Activated T-helper 1 cell treated with Interleukin-2 at 50 U/mL for 16 hours (primary cell): Measurements from ENCODE around the gene ODF2.
"Not testable (repeated sequence)": the region's sequence is repeated elsewhere in the genome, so short reads cannot be mapped to it uniquely, and the experiment has no call there.

ENCODE experiments used
- DNase-seq: peaks from one replicate; pipeline ENCODE4 v3.0.0-alpha.2; 2020; ENCODE audit warnings: low read depth

The ODF2 gene

GRCh38 chr9:128484686-128485413 is 29.0 kb downstream of the ODF2 start:
- no peak for DNase-seq

- DNase-seq, result no peak
Observed at GRCh38 chr9:128485414-128485855, 29.6 kb downstream of the ODF2 start.

GRCh38 chr9:128486201-128486600 is 30.4 kb downstream of the ODF2 start:
- no peak for DNase-seq

GRCh38 chr9:128493424-128493823 is 37.6 kb downstream of the ODF2 start:
- no peak for DNase-seq

- DNase-seq, result no peak
Observed at GRCh38 chr9:128494108-128494745, 38.4 kb downstream of the ODF2 start.

GRCh38 chr9:128494746-128495129 is 38.9 kb downstream of the ODF2 start:
- no peak for DNase-seq

- DNase-seq, result no peak
Observed at GRCh38 chr9:128495296-128495695, 39.5 kb downstream of the ODF2 start.

GRCh38 chr9:128495804-128496417 is 40.1 kb downstream of the ODF2 start:
- no peak for DNase-seq

- DNase-seq, result no peak
Observed at GRCh38 chr9:128497824-128498610, 42.2 kb downstream of the ODF2 start.

GRCh38 chr9:128498911-128499310 is 43.1 kb downstream of the ODF2 start:
- DNase-seq, result no peak

GRCh38 chr9:128499920-128500319 is 44.1 kb downstream of the ODF2 start:
- DNase-seq, result no peak

- DNase-seq, result not testable (repeated sequence)
Observed at GRCh38 chr9:128503415-128503825, 47.6 kb downstream of the ODF2 start.

GRCh38 chr9:128503870-128504269 is 48.1 kb downstream of the ODF2 start:
- no peak for DNase-seq

- peak; percentile 97 for DNase-seq
Observed at GRCh38 chr9:128504485-128505413, 48.9 kb downstream of the ODF2 start, which contains the start of gene GLE1. GLE1 (plus strand) TSS chr9:128504719; CDS start chr9:128504806, 87 bp downstream.

- DNase-seq, result no peak
Observed at GRCh38 chr9:128505414-128505765, 49.6 kb downstream of the ODF2 start.

GRCh38 chr9:128505906-128506305 is 50.1 kb downstream of the ODF2 start:
- DNase-seq, result not testable (repeated sequence)

- no peak for DNase-seq
Observed at GRCh38 chr9:128512820-128513219, 57.0 kb downstream of the ODF2 start.

- no peak for DNase-seq
Observed at GRCh38 chr9:128521956-128522355, 66.2 kb downstream of the ODF2 start.

GRCh38 chr9:128523199-128523925 is 67.6 kb downstream of the ODF2 start:
- no peak for DNase-seq

- DNase-seq, result no peak
Observed at GRCh38 chr9:128526720-128527119, 70.9 kb downstream of the ODF2 start.
